NCI-H1417 (cell line): ENCODE data around the gene AFF3.

Experiments used
- DNase-seq, 3 experiments: peaks; one replicate each; lab custom pipeline; 2025; lab: John Stamatoyannopoulos, UW

The AFF3 gene

DNA sequence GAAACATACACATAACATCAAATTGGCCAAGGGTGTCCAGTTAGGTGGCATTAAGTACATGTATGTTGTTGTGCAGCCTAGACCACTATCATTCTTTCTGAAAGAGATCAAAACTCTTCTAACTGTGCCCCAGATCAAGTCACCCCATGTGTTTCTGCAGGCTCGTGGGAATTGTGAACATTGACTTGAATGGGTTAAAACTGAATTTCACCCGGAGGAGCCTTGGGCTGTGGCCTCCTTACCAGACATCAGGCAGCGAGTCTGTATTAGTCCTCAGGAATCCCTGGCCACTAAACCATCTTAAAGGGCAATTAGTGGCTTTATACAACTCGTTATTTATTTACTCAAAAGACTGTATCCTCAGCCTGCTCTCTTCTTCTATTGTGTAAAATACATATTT is 503.6 kb downstream of the AFF3 start:
- no peak for DNase-seq

DNA sequence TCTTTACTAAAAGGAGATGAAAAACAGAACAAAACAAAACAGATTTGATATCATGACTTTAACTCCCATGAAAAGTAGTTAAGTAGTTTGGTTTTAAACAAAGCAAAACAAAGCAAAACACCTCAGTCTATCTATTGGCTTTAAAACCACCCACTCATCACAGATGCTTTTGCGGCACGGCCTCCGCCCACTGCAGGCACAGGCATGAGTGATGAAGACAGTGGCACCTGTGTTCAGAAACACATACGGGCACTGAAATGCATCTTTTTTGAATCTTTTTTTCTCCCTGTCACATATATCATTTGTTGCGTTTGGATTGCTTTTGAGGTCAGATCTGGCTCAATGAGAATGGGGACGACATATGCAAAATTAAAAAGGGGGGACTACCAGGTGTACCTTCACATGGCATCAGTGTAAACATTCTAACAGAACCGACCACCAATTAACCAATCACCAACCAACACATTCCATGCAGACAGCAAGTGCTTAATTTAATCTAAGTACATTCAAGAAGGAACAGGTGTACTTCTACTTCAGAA is 505.2 kb downstream of the AFF3 start:
- DNase-seq = peak in 2 of 3 experiments; percentile 20 to 24

DNA sequence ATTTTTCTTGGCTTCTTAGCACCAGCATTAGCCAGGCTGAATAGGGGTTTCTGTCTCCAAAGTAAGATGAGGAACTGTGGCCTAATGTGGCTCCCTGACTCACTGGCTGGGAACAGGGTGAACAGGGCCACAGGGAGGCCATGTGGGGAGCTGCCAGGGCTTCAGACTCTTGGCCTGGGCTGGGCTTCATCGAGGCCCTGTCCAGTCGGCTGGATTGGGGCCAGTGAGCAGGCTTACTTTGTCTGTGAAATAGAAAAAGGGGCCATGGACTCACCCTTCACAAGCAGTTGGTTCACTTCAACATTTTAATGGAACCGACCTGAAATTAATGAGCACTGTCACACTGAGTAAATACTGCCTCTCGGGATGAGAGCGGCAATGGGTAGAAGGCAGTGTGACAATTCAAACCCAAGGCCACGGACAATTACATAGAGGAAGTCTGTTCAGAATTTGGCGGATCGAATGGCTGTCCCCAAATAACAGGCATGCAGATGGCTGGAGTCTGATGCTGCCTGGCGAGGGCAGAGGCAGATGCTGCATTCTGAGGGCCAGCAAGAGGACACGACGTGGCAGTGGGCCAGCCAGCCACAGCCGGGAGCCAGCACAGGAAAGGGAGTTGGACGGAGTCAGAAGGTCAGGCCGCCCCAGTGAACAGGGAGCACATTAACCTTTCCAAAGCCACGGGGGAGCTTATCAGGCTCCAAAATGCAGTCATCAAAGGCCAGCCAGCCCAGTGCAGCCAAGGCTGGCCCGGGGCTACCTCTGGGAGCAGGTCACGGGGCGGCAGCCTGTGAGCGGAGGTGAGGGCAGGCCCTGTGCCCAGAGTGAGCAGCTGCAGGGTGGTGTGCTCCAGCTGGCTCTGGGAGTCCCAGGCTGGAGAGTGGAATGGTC is 506.0 kb downstream of the AFF3 start:
- DNase-seq = no peak

DNA sequence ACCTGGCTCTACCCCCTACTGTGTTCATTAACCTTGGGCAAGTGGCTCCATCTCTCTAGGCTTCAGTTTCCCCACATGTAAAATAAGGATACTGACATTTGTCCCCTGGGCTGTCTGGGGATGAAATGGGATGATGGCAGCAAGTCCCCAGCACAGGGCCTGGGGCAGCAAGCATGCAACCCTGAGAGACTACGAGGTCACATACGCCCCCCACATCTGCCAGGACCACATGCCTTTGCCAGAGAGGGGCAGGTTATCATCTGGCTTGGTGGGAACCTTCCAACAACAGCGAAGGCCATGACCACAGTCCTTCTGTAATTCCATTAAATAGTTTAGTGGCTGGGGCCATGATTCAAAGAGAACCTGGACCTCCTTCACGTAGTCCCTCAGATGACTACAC is 506.7 kb downstream of the AFF3 start:
- no peak for DNase-seq

DNA sequence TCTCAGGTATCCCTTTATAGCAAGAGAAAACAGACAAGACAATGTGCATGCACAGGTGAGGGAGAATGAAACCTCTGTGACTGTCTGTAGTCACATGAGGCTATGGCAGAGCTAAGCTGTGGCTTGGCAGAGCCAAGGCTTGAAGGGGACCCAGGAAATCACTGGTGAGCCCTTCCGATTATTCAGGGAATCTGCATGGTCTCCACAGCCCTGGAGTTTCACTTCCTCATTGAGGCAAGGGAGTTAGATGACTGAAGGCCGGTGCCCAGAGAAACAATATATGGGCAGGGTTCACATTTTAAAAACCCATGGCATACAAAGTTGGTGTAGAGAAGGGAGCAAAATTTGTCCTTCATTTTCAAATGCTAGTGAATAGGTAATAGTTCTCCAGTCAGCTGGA is 508.2 kb downstream of the AFF3 start:
- DNase-seq = no peak

DNA sequence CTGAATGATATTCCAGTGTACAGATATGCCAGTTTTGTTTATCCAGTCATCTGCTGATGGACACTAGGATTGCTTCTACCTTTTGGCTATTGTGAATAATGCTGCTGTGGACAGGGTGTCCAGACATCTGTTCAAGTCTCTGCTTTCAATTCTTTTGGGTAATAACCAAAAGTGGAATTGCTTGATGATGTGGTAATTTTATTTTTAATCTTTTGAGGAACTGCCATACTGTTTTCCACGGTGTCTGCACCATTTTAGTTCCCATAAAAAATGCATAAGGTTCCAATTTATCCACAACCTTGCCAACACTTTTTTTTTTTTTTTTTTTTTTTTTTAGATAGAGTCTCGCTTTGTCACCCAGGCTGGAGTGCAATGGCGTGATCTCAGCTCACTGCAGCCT is 510.7 kb downstream of the AFF3 start:
- no peak for DNase-seq

DNA sequence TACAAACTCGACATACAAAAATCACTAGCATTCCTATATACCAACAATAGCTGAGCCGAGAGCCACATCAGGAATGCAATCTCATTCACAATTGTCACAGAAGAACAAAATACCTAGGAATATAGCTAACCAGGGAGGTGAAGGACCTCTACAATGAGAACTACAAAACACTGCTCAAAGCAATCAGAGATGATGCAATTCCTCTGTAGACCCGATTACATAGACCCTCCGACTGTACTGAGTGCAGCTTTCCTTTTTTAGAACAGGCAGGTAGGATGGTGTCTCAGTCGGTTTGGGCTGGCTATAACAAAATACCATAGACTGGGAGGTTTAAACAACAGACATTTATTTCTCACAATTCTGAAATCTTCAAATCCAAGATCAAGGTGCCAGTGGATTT is 513.1 kb downstream of the AFF3 start:
- no peak for DNase-seq

DNA sequence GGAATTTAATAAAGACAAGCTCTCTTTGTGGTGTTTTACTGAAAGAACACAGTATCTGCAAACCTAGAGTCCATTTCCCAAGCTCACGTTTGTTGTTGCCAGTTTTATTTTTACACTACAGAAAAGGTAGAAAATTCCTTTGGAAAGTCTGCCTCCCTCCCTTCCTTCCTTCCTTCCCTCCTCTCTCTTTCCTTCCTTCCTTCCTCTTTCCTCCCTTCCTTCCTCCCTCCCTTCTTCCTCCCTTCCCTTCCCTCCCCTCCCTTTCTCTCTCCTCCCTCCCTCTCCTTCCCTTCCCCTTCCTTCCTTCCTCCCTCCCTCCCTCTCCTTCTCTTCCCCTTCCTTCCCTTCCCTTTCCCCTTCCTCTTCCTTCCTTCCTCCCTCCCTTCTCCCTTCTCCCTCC is 516.2 kb downstream of the AFF3 start:
- DNase-seq = no peak

DNA sequence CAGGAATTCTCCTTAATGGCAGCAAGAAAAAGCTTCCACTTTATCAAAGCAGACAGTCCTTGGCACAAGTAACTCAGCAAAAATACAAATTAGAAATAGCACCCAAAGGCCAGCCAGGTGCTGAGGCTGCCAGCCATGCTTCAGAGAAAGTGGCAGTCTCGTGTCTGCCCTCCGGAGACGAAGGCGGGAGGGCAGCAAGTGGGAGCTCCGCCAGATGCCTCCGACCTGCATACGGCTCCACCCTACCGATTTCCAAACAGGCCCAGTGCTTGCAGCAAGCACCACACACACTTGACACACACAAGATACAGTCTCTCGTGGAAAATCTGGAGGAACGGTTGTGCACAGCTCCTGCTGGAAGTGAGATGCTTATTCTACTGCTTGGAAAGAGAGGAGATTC is 517.7 kb downstream of the AFF3 start:
- no peak for DNase-seq

DNA sequence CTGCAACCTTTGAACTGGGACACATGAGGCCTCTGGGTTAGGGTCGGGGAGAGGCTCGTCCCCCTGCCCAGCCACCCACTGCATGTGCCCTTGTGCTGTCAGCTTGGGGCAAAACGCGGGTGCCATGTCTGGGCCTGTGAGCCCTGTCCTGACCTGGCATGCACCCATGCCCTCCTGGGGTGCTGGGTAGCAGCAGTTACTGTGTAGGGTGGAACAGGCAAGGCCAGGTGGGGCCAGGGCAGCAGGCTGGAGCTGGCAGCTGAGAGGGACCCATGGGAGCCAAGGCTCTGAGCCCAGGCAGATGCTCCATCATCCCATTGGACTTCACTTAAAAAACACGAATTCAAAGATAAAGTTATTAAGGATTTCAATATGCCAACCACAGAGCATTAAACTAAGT is 518.8 kb downstream of the AFF3 start:
- DNase-seq = no peak

DNA sequence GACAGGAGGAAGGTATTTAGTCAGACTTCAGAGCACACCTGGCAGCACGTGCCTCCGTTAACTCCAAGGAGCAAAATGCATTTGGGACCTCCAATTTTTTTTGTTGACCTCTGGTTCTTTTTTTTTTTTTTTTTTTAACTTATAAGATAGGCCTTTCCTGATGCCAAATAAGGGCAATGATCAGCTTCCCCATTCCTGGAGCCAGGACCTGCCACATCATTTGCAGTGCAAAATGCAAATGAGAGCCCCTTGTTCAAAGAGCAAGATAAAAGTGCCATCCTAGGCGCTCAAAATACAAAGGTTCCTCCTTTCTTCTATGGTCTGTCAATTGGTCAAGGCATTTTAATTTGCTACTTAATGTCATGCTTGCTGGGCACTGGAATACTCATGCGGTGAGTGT is 519.4 kb downstream of the AFF3 start:
- no peak for DNase-seq

DNA sequence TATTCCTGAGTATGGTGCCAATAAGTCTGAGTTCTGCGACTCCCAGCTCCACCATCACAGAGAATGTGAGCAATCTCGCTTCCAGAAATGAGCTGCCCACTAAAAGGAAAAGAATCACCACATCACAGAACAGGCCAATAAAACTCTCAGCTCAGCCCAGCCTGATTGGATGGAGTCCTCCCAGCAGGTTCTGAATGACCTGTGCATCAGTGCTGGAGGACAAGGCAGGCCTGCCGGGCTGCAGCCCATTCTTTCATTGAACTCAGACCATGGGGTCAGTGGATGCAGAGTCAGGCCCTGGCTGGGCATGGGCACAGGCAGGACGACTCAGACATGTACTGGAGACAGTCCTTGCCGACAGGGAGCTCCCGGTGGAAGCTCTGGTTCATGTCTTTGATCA is 519.9 kb downstream of the AFF3 start:
- no peak for DNase-seq

DNA sequence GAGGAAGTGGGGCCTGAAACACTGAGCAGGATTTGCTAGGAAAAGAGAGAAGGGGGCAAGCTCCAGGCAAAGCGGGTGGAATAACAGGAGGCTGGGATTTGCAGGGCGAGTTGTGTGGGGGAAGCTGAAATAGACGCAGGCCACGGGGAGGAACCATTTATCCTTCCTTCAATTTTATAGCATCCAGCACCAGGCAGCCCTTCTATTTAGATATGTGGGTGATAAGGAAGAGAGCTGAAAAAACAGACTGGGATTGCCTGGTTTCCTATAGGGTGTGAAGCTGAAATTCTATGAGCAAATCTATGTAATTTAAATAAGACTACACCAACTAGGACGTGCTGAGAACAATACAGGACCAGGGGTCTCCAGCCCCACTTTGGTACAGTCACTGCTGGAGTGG is 520.6 kb downstream of the AFF3 start:
- no peak for DNase-seq

DNA sequence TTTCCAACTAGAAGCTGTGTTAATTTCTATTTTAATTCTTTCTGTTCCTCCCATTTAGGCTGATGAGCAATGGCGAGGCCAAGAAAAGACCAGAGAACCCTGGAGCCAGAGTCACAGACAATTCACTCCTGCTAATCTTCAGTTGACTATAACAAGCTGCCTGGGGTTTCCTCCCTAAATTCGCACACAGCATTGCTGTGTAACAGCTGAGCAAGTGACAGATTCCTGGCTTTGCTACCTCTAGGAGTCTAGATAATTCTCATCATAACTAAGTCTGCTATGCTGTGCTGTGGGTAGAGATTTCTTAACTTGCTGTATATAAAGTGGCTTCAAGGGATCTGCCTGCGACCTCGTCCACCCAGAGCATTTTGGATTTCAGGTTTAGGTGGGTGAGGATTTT is 521.3 kb downstream of the AFF3 start:
- no peak for DNase-seq

DNA sequence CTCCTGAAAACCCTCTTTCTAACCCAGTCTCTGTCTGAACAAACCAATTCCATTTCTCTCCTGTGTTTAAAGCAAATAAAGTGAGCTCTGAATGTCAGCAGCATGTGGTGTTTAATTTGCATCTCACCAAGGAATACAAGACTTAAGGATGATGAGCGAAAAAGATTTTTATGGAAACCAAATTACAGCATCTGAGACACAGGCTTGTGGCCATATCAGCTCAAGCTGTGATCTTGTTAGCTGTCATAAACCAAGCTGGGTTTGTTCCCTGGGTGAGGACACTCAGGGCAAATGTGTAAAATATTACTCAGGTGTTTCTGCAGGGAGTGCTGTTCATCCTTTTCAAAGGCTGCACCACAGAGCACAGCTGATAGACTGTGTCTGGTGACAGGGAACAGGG is 523.2 kb downstream of the AFF3 start:
- DNase-seq = no peak

DNA sequence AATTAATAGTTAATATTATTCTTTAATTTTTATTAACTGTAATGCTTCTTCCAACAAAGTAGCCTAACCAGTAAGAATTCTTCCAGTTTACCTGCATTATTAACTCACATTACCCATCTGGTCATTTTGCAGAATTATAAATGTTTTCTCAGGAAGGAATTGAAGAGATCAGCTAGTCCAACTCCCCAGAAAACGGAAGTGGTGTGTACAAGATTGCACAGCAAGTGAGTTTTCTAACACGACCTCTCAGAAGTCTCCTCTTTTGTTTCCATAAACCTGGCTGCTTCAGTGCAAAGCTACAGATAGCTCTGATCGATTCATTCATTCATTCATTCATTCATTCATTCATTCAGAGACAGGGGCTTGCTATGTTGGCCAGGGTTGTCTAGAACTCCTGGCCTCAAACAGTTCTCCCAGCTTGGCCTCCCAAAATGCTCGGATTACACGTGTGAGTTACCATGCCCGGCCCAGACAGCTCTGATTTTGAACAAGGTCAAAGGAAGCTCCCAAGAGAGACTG is 523.8 kb downstream of the AFF3 start:
- DNase-seq = no peak

DNA sequence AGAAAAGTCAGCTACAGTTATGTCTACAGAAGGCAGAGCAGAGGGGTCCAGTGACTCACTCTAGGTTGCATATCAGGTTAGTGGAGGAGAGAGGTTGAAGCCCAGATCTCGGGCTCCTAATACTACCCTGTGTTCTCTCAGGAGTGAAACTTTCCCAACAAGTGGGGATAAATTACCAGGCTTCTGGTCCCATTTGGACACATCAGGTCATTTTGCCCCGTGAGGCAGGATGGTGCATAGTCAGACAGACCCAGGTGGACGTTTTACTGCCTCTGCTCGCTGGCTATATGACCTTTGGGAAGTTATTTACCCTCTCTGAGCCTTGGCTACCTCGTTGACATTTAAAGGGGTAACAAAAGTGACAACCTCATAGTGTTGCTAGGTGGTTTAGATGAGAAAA is 524.6 kb downstream of the AFF3 start:
- DNase-seq = no peak

DNA sequence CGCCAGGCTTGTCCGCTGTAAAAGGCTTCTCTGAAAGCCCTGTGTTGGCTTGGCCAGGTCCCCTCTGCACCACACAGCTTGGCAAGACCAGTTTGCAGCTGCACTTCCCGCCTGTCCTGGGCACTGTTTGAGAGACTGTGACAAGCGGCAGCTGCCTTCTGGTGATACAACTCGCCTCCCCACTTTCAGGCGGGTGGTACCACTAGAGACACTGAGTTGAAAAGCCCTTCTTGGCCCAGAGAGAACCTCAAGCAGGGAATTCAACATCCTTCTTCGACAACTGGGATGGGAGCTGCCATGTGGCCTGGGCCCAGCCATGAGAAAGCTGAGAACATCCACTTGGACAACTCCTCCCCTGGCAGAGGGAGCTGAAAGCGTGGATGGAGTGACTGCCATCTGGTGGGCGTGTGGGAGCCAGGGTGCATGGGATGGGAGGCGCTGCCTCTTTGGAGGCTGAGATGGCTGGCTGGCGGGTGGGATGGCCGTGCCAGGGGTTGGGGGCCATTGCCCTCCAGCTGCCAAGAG is 527.1 kb downstream of the AFF3 start:
- DNase-seq = peak; percentile 4 to 18 (median 14)

DNA sequence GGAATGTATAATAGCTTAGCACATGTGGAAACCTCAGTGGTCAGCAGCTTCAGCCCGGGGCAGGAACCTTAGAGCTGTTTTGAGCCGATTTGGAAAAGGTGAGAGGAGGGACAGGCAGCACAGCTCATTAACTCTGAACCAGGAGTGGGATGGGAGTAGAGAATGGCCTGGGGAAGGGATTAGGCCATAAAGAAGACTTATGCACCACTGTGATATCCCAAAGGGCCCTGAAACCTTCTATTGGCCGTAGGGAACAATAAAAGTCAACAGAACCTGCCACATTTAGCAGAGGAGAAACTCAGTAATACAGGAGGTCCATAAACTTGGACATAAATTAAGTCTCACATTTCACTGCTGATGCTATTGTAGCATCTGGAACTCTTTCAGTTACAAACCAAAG is 528.4 kb downstream of the AFF3 start:
- DNase-seq = no peak

DNA sequence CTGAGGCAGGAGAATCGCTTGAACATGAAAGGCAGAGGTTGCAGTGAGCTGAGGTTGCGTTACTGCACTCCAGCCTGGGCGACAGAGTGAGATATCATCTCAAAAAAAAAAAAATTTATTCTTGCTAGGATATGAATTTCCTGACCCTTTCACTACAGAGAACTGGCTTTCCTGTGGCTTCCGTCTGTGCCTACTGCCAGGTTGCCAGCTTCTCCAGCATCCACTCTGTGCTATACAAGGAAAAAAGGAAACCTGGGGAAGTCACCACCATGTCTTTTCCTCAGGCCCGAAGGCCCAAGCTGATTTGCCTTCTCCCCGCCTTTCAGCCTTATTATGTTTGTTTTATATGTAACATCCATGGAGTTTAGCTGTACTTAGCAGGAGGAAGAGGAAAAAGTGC is 530.6 kb downstream of the AFF3 start:
- no peak for DNase-seq

DNA sequence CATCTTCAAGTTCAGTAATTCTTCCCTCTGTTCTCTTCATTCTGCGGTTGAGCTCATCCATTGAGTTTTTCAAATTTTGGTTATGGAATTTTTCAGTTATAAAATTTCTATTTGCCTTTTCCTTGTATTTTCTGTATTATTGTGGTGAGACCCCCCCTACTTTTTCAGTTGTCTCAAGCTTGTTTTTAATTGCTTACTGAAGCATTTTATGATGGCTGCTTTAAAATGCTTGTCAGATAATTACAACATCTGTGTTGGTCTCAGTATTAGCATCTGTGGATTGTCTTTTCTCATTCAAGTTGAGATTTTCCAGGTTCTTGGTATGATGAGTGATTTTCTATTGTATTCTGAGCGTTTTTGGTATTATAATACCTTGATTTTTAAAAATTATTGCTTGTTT is 531.4 kb downstream of the AFF3 start:
- no peak for DNase-seq

DNA sequence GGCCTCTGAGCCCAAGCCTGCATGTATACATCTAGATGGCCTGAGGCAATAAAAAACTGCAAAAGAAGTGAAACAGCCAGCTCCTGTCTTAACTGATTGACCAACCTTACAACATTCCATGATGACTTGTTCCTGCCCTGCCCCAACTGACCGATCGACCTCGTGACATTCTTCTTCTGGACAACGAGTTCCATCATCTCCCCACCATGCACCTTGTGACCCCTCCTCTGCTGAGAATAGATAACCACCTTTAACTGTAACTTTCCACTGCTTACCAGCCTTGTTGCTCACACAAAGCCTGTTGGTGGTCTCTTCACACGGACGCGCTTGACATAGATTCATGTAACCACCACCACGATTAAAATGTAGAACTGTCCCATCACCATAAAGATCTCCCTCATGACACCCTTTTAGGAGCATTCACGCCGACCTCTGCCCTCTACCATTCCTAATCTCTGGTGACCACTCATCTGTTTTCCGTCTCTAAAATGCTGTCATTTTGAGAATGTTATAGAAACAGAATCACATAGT is 532.5 kb downstream of the AFF3 start:
- DNase-seq = no peak

DNA sequence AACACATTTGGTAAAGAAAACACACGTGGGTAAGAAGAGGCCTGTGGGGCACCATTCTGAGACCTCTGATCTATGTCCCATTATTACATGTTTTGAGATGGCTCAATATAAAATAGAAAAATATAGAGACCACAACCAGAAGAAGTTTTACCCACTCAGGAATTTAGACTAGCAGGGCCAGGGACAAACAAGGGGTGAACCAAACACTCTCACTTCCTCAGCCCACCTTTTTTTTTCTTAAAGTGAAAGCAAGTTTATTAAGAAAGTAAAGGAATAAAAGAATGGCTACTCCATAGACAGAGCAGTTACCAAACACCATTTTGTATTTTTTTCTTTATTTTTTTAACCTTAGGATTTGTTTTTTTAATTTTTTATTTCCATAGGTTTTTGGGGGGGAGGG is 533.5 kb downstream of the AFF3 start:
- no peak for DNase-seq
